Fibroblast of pulmonary artery (primary cell): ENCODE measurements around the gene PRM1.

Experiments used
- DNase-seq: peaks from one replicate; pipeline ENCODE4 v3.0.0-alpha.2; 2010; ENCODE audit warnings: low read depth
- H3K4me3 ChIP-seq: replicated peaks from 2 replicates; pipeline ENCODE4 v1.5.1; 2011; ENCODE audit warnings: low read depth, mild to moderate bottlenecking, control low read depth, low read length, moderate library complexity
- CTCF ChIP-seq: IDR thresholded peaks from 2 replicates; pipeline ENCODE4 v1.5.1; 2011; ENCODE audit warnings: mild to moderate bottlenecking, control low read depth, low read length, inconsistent platforms; ENCODE audit errors: missing control alignments

The PRM1 gene

GRCh38 chr16:11270602-11271162 lies 10.4 kb downstream of the PRM1 start:
- no peak for TF ChIP-seq CTCF
- no peak overlapping the region for H3K4me3 ChIP-seq
- no peak for DNase-seq

GRCh38 chr16:11268921-11269375 lies 12.2 kb downstream of the PRM1 start, which contains the start of gene TNP2:
Gene TNP2, minus strand, starts transcription at chr16:11269325. Its CDS starts 63 bp downstream, at chr16:11269262.
- no peak within 1 kb of the TSS for H3K4me3 ChIP-seq
- no peak for DNase-seq
- no peak for TF ChIP-seq CTCF

- no peak for DNase-seq
Measured at GRCh38 chr16:11265124-11265523, 16.0 kb downstream of the PRM1 start.

GRCh38 chr16:11264155-11264832 lies 16.8 kb downstream of the PRM1 start:
- no peak overlapping the region for H3K4me3 ChIP-seq
- no peak for DNase-seq
- TF ChIP-seq CTCF, result no peak

More at GRCh38 chr16:11265124-11265523, 16.0 kb downstream of the PRM1 start:
- TF ChIP-seq CTCF, result no peak
- no peak overlapping the region for H3K4me3 ChIP-seq

GRCh38 chr16:11263737-11264136 lies 17.4 kb downstream of the PRM1 start:
- no peak overlapping the region for H3K4me3 ChIP-seq
- no peak for TF ChIP-seq CTCF
- DNase-seq, result no peak

- no peak for TF ChIP-seq CTCF
- no peak overlapping the region for H3K4me3 ChIP-seq
- DNase-seq, result no peak
Measured at GRCh38 chr16:11262915-11263314, 18.2 kb downstream of the PRM1 start.

GRCh38 chr16:11260596-11260966 lies 20.5 kb downstream of the PRM1 start:
- no peak overlapping the region for H3K4me3 ChIP-seq
- no peak for TF ChIP-seq CTCF
- DNase-seq, result no peak
